DMS53 (cell line): ENCODE results near the gene TBC1D9.
"Not testable (repeated sequence)": the region's sequence is repeated elsewhere in the genome, so short reads cannot be mapped to it uniquely, and the experiment has no call there.

Experiments
- DNase-seq: peaks from one replicate; lab custom pipeline; 2025; lab: John Stamatoyannopoulos, UW

Gene TBC1D9

DNA sequence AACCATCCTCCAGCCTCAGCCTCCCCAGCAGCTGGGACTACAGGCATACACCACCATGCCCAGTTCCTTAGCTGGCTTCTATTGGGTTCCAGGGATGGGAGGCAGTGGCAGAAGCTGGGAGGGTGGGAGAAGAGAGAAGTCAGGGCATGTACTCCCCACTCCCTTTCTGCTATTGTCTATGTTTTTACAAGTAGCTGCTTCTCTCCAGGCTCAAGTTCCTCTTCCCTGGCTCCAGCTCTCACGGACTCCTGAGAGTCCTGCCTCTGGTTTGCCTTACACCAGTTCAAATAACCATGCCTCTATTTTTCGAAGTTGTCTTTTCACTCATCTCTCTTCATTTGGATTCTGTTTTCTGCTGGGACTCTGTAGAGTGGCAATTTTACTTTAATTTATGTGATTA lies 2.9 kb downstream of the TBC1D9 start:
- no peak for DNase-seq

DNA sequence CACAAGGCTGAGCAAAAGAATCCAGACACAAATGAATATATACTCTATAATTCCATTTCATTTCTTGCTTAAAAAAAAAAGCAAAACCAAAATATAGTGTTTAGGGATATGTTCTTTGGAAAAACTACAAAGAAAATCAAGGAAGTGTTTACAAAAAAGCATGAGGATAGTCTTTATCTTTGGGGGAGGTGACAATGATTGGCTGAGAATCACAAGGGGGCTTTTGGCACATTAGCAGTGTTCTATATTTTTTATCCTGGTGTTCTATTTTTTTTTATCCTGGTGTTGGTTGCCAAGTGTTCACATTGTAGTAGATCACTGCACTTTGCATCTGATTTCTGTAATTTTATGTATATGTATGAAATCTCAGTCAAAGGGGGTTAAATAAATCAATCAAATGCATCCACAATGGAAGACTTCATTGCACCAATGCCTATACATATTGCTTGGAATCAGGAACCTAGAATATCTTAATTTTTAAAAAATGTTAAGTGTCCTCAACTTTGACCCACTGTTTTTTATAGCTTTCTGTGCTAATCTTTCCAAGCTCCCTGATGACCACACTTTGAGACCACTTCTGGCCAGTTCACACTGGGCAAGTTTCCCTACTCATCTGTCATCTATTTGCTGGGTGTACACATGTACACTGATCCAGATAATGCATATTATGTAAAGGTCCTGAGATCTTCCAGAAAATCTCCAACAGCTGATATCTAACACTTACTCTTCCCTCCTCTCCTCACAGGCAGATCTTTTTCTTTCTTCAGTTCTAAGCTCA lies 3.7 kb downstream of the TBC1D9 start:
- DNase-seq = no peak

DNA sequence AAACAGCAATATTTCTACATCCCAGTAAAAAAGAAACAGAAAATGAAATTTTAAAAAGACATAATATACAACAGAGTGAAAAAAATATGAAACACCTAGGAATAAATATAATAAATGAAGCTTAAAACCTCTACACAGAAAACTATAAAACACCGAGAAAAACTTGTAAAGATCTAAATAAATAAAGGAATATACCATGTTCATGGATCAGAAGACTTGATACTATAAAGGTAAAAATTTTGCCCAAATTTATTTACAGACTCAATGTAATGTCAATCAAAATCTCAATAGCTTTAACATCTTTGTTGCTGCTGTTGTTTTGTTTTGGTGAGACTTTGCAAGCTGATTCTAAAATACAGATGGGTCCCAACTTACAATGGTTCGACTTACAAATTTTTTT lies 5.7 kb downstream of the TBC1D9 start:
- no peak for DNase-seq

DNA sequence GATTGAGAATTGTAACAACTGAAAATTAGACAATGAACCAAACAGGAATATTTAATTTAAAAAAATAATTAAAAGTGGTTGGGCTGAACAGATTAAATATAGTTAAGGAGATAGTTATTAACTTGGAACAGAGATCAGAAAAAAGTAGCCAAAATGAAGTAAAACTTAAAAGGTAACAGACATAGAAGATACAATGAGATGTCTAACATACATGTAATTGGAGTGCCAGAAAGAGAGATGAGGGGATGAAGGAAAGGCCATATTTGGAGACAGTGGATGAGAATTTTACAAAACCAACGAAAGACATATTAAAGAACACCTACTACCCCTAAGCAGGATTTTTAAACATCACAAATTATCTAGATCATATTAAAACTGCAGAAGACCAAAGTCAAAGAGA lies 8.0 kb downstream of the TBC1D9 start:
- DNase-seq = no peak

DNA sequence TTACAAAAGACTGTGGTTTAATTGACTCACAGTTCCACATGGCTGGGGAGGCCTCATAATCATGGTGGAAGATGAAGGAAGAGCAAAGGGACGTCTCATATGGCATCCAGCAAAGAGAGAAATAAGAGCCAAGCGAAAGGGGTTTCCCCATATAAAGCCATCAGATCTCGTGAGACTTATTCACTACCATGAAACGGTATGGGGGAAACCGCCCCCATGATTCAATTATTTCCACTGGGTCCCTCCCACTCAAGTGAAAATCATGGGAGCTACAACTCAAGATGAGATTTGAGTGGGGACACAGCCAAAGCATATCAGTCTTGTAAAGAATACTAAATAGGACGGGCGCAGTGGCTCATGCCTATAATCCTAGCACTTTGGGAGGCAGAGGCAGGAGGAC lies 9.6 kb downstream of the TBC1D9 start:
- DNase-seq = not testable (repeated sequence)

DNA sequence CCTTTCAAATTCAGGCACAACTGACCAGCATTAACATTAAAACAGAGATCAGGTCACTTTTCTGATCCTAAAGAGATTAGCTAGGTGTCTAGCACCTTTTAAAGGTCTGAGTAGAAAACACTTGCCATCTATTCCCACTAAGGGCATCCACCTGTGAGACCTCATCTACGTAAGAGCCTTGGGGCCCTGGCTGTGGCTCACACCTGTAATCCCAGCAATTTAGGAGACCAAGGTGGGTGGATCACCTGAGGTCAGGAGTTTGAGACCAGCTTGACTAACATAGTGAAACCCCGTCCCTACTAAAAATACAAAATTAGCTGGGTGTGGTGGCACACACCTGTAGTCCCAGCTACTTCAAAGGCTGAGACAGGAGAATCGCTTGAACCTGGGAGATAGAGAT lies 11.8 kb downstream of the TBC1D9 start:
- no peak for DNase-seq

DNA sequence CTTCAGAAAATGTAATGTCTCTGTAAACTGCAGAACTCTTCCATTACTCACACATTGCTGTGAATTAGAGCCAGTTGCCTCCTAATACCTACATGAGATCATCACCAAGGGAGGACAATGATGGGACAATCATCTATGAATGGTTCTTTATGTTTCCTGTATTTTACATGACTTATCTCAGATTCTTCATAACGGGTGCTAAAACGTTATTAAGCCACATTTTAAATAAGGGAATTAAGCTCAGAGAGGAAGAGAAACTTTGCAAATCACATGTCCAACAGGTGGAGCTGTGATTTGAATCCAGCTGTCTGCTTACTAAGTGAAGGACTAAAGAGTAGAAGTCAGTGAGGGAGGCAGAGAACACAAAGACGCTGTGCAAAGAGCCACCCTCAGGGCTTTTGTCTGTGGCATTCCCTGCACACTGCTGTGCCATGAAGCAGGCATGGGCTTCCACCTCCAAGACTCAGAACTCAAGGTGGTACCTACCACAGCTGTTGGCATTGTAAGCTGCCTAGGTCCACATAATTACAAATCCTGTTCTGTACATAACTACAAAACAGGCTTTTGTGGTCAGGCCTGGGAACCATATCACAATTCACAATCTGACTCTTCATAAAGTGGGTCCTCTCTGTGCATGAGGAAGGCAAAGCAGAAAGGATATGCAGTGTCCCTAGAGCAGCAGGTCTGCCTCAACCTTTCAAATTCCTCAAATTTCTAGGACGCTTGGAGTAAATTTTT lies 12.8 kb downstream of the TBC1D9 start:
- DNase-seq = peak; percentile 30

DNA sequence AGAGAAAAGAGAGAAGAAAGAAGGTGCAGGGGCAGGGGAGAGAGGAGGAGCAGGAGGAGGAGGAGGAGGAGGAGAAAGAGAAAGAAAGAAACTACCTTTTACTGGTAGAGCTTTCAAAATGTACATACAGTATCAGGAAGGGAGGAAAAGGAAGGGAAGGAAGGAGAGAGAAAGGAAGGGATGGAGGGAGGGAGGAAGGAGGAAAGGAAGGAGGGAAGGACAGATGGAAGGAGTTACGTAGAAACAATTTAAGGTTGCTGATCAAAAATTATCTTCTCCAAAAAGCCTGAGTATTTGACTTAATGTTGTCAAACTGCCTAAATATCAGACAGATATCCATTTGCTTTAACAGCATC lies 13.4 kb downstream of the TBC1D9 start:
- no peak for DNase-seq

DNA sequence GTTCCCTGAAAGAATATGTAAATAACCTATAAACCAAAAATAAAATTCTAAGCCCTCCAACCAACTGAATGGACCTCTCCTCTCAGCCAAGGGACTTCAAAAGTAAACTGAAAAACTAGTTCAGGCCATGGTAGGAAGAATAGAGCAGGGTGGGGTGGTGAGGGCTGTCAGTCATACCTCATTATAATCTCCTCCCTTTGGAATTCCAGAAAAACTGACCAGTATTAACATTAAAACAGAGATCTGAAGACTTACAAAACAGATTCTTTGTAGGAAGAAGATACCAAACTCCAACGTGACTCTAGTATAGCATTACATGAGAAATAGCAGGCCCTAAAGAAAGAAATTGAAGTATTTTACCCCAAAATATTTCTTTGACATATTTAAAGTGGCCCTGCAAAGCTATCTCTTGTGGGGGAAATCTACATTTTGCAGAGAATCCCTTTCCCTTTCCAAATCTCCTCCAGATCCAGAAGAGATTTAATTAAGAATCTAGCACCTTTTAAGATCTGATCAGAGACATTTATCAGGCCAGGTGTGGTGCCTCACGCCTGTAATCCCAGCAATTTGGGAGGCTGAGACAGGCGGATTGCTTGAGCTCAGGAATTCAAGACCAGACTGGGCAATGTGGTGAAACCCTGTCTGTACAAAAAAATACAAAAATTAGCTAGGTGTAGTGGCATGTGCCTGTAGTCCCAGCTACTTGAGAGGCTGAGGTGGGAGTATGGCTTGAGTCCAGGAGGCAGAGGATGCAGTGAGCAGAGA lies 15.1 kb downstream of the TBC1D9 start:
- DNase-seq = no peak

DNA sequence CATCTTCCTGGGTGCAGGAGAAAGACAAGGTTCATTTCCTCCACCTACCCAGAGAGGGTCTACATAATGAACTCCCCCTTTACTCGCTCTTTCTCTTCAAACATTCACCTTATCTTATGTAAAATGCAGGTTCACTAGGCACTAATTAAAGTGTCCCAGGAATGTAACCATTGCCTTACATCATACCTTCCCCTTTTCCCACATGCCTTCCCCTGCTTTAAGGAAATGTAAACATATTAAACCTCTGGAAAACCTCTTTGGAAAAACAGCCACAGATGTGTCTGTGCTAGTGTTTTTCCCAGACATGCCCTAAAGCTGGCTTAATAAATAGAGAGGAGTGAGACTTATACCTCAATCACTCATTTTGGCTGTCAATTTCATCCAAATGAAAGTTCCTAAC lies 15.8 kb downstream of the TBC1D9 start:
- DNase-seq = no peak

DNA sequence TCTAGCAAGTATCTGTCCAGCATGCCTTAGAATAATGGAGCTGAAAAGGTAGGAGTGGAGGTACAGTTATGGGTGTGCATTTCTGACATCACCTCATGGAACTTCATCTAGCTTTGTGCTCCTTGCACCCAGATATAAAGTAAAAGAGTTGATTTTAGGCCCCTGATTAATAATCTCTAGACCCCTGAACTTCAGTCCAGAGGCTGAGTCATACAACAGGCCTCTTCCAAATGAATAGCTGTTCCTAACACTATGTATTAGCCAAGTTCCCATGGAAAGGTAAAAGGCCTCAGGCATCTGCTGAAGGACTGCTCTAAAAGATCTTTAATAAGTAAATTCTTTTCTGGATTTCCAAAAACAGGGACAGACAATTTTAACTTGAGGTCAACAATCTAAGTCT lies 16.2 kb downstream of the TBC1D9 start:
- no peak for DNase-seq

DNA sequence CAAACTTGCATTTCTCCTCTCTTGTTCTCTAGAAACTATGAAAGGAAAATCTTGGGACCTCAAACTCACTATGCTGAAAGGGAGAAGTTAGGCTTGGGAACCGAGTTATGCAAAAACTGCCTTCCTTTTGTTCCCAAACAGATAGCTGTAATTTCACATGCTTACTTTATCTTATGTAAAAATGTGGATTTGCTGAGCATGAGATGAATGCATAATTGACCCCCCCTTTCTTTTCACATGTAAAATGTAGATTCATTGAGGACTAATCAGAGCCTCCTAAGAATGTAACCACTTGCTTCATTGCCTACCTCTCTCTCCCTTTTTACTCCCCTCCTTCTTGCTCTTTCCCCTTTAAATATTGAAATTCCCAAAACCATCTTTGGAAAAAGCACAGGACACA lies 18.0 kb downstream of the TBC1D9 start:
- DNase-seq = no peak

DNA sequence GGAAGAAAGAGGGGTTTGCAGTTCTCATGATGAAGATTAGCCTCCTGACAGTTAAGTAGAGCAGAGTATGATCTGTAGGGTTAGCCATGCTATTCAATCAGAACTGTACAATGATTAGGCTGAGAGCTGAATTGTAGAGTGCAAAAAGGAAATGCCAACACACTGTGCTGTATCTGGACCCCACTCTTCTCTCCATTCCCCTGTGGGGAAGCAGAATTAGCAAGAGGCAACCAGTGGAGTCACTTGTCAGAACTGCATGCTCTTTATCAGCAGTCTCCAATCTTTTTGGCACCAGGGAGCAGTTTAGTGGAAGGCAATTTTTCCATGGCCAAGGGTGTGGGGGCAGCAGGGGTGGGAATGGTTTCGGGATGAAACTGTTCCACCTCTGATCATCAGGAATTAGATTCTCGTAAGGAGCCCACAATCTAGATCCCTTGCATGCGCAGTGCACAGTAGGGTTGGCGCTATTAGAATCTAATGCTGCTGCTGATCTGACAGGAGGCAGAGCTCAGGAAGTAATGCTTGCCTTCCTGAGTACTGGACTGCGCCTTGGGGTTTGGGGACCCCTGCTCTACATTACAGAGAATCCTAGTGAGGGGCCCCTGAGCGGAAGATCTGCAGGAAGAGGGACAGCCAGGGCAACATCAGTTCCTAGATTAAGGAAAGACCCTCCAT lies 19.4 kb downstream of the TBC1D9 start:
- DNase-seq = no peak

DNA sequence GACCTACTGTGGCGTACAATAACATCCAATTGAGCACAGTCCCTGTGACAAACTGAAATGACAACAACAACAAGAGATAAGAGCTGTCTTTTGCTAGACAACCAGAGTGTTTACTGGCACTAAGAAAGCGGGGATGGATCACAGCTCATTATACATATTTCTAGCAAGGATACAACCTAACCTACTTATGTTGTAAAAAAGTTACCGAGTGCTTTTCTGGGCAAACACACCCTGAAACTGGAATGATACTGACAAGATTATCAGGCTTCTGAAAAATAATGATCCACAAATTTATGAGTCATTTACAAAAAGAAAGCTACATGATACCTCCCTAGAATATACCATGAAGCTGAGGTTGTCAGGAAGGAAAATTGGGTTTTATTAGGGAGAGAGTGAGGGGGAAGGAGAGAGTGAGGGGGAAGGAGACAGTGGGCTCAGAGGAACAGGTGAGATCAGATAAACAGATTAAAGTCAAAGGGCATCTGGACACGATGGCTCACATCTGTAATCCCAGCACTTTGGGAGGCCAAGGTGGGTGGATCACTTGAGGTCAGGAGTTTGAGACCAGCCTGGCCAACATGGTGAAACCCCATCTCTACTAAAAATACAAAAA lies 20.3 kb downstream of the TBC1D9 start:
- no peak for DNase-seq

DNA sequence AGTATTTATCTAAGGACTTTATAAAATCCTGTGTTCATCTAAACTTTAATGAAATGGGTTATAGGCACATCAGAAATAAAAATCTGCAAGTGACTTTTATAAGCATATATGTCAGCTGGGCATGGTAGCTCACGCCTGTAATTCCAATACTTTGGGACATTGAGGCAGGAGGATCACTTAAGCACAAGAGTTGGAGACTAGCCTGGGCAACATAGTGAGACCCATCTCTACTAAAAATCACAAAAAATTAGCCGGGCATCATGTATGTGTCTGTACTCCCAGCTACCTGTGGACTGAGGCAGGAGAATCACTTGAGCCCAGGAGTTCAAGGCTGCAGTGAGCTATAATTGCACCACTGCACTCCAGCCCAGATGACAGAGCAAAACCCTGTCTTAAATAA lies 20.9 kb downstream of the TBC1D9 start:
- DNase-seq = no peak

DNA sequence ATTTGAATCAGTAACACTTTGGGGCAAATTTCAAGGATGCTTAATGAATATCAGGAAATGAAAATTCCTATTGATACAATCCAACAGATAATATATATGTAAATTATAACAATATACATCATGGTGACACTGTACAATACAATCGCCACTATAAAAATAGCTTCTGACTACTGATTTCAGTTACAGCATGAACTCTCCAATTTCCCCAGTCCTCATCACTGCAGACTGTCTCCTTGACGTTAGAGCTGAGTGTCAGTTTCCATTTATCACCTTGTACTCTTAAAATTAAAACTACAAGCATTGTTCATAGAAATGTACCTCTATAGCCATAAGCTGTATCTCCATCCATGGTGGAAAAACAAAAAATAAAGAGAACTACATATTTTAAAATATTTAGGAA lies 23.4 kb downstream of the TBC1D9 start:
- no peak for DNase-seq

DNA sequence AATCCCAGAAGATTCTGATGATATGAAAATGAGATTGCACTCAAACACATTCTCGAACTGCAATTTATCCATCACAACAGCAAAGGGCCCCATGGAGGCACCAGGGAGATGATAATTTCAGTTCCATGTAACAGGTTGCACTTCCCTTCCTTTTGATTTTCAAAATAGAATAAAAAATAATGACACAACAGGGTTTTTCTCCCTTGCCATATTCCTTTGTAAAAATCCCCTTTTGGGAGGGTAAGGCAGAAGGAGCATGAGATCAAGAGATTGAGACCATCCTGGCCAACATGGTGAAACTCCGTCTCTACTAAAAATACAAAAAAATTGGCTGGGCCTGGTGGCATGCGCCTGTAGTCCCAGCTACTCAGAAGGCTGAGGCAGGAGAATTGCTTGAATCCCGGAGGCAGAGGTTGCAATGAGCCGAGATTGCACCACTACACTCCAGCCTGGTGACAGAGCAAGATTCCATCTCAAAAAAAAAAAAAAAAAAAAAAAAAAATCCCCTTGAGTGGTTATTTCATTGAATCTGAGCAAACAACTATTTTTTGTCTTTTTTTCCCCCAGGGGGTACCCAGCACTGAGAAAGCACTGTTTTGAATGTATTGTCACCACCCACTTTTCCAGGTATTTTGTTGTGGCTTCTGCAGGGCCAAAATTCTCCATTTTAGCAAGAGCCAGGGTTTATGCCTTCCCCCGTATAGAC lies 26.7 kb downstream of the TBC1D9 start:
- DNase-seq = no peak

DNA sequence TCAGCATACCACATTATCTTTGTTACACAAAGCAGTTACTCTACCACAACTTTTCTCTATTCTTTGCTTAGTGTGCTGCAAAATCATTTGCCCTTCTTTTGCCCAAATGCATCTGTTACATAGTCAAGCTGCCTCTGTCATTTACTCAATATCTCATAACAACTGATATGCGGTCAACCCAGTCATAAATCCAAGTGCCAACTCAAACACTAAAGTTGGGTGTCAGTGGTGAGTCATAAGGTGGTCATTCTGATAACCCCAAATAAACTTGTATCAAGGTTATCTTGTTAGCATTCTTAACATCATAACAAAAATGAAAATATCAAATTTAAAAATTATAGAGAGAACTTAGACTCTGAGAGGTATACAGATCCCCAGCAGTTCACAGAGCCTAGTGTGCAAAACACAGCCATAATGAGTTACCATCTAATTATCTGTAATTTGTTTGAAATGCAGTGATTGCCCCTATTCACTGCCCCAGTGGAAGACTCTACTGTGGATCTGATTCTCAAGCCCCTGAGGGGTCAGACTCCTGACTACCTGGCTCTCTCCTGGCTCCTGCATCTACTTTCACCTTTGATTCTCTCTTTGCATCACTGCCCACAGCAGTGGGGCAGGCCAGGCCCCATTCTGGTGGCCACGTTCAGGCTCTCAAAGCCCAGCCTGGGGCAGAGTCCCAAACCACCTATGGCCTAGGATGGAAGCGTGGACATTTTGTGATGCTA lies 29.2 kb downstream of the TBC1D9 start:
- DNase-seq = peak; percentile 8

DNA sequence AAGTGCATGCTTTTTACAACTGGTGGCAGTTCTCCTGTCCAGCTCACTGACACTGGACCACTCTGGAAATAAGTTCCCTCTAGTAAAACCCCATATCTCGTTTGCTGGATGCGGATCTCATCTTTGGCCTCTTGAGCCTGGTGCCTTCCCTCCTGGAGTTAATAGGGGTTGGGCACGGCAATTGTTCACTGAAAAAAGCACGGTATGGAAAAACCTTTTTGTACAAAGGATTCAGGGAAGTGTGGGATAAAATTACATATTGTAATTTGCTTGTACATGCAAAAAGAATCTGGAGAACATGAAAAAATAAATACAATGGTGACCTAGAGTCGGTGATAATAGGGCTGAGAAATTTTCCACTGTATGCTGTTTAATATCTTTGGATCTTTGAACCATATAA lies 30.6 kb downstream of the TBC1D9 start:
- DNase-seq = no peak

DNA sequence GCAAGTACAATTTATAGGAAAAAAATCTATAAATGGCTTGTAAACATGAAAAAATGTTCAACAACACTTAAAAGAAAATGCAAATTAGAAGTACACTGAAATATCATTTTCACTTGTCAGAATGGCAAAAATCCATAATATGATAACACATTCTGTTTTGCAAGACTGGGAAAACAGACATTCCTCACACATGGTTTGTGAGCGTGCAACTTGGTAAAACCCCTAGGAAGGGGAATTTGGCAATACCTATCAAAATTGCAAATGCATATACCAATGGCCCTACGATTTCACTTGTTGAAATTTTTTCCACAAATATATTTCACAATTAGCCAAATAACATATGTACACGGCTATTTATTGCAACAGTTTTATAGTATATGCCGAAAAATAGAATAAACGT lies 31.4 kb downstream of the TBC1D9 start:
- DNase-seq = no peak
